C4-2B (cell line): ENCODE results near the gene SPTB.

Experiments
- CTCF ChIP-seq: fragments of 450-650 bp; conservative IDR thresholded peaks from 2 replicates; pipeline ENCODE4 v1.5.1; 2017; ENCODE audit warnings: mild to moderate bottlenecking
- ZFX ChIP-seq: fragments of 450-650 bp; IDR thresholded peaks from 2 replicates; pipeline ENCODE4 v1.6.1; 2017

GRCh38 chr14:64732066-64732465 lies 147.6 kb downstream of the SPTB start:
- TF ChIP-seq CTCF (no peak), ZFX (no peak)
